Left lung (tissue), 10 donors: ENCODE measurements around the gene IRGQ. TPM values are rescaled to one million over a fixed set of nuclear protein-coding genes. Genes with fewer than 3 reads are reported as not detected.

Source experiments
- ATAC-seq: fragments of 200-7000 bp; cut with Tn5 transposase; one replicate; pipeline ENCODE4 v1.9.1; 2020; ENCODE audit warnings: moderate library complexity
- DNase-seq, 4 donors: peaks; one replicate each; pipeline ENCODE4 v3.0.0-alpha.2; 2013 to 2020
- H3K27ac ChIP-seq, 2 donors: fragments of 200-600 bp; sonication (generic) in 1 of 2; one replicate each; pipeline versions ENCODE4 v1.5.0 to v1.8.0; 2020 to 2021
- H3K27me3 ChIP-seq, 2 donors: fragments of 200-600 bp; sonication (generic) in 1 of 2; one replicate each; pipeline versions ENCODE4 v1.5.0 to v1.8.0; 2020 to 2021
- H3K36me3 ChIP-seq, 2 donors: fragments of 200-600 bp; sonication (generic) in 1 of 2; one replicate each; pipeline versions ENCODE4 v1.5.0 to v1.8.0; 2020 to 2021
- H3K4me1 ChIP-seq, 2 donors: fragments of 200-600 bp; one replicate each; pipeline ENCODE4 v1.8.0; 2021
- H3K4me3 ChIP-seq, 2 donors: fragments of 200-600 bp; sonication (generic) in 1 of 2; one replicate each; pipeline versions ENCODE4 v1.5.0 to v1.8.0; 2020 to 2021; ENCODE audit warnings: mild to moderate bottlenecking in 1 of 2
- H3K9me3 ChIP-seq, 2 donors: fragments of 200-600 bp; sonication (generic) in 1 of 2; one replicate each; pipeline versions ENCODE4 v1.5.0 to v1.8.0; 2020 to 2021
- intact Hi-C, 2 donors: fragments of 100-400 bp; cut with DNase I; formaldehyde crosslinking; loops; one replicate each; pipeline versions ENCODE4 v1.11.2 to v1.14.2; 2022
- polyA plus RNA-seq, 6 donors: library from polyadenylated mRNA; unstranded; fragments of 120-200 nt; gene quantifications; one replicate each; pipeline ENCODE4 v1.2.1, GENCODE V29; 2013; ENCODE audit not compliant: insufficient read length in 6 of 6
- total RNA-seq, 2 donors: library from RNA; stranded (reverse); fragmentation: NEBNext Ultra II Directional; extraction: Animal tissue kit (Norgen Biotek cat#: 25700); gene quantifications; one replicate each; pipeline ENCODE4 v1.2.1, GENCODE V29; 2021
- TF ChIP-seq, protein P1 (sequence below), 2 donors: fragments of 200-600 bp; sonication (generic) in 1 of 2; IDR thresholded peaks; one replicate each; pipeline versions ENCODE4 v1.5.0 to v1.8.0; 2021; ENCODE audit warnings: antibody characterized with exemption in 2 of 2
- donor health status: DM: no; HTN: yes; CAD: no.
- donor health status: DM: no; HTN: no; CAD: no.

IRGQ gene
- total and polyA plus RNA-seq, 8 donors: 15.1 to 27.6 (median 17.7) TPM

- intact Hi-C loops: no loop called here
- Histone ChIP-seq H3K27ac (peak overlapping the region; percentile 65 to 82), H3K4me3 (peak overlapping the region; percentile 74 to 86), H3K4me1 (peaks cover 6 to 28% of the 10 kb centered on the region in 2 donors), H3K36me3 (peaks cover 0 to 6% of the 10 kb centered on the region in 2 donors), H3K9me3 (no peaks in the 10 kb centered on the region), H3K27me3 (no peaks in the 10 kb centered on the region)
- DNase-seq (no peak), ATAC-seq (no peak)
- TF ChIP-seq, protein P1, sequence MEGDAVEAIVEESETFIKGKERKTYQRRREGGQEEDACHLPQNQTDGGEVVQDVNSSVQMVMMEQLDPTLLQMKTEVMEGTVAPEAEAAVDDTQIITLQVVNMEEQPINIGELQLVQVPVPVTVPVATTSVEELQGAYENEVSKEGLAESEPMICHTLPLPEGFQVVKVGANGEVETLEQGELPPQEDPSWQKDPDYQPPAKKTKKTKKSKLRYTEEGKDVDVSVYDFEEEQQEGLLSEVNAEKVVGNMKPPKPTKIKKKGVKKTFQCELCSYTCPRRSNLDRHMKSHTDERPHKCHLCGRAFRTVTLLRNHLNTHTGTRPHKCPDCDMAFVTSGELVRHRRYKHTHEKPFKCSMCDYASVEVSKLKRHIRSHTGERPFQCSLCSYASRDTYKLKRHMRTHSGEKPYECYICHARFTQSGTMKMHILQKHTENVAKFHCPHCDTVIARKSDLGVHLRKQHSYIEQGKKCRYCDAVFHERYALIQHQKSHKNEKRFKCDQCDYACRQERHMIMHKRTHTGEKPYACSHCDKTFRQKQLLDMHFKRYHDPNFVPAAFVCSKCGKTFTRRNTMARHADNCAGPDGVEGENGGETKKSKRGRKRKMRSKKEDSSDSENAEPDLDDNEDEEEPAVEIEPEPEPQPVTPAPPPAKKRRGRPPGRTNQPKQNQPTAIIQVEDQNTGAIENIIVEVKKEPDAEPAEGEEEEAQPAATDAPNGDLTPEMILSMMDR (IDR thresholded peaks at IDR 0.05): no peak
Observed at GRCh38 chr19:43574424-43575155, 21.3 kb downstream of the IRGQ start.

DNA sequence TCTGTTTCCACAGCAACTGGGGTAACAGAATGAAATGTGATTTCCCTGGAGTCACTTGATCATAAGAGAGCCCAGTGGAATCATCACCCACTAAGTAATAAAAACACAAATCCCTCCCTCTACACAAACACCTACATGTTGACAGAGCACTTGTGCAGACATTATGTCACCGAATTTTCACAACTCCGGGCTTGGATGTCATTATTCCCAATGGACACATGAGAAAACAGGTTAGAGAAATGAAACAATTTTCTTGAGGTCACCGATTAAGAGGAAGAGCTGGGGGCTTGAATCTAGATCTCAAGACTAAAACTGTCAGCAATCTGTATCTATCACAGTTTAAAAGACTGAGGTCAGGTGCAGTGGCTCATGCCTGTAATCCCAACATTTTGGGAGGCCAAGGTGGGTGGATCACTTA is 23.8 kb downstream of the IRGQ start:
- Histone ChIP-seq H3K4me3 (no peak overlapping the region), H3K27me3 (no peaks in the 10 kb centered on the region), H3K4me1 (peaks cover 6 to 28% of the 10 kb centered on the region in 2 donors), H3K9me3 (no peaks in the 10 kb centered on the region), H3K27ac (peak overlapping the region in 1 of 2 donors; percentile 23), H3K36me3 (peaks cover 0 to 6% of the 10 kb centered on the region in 2 donors)
- intact Hi-C loops: no loop called here
- TF ChIP-seq, protein P1 (IDR thresholded peaks at IDR 0.05): no peak
- ATAC-seq: peak; percentile 13
- no peak for DNase-seq

DNA sequence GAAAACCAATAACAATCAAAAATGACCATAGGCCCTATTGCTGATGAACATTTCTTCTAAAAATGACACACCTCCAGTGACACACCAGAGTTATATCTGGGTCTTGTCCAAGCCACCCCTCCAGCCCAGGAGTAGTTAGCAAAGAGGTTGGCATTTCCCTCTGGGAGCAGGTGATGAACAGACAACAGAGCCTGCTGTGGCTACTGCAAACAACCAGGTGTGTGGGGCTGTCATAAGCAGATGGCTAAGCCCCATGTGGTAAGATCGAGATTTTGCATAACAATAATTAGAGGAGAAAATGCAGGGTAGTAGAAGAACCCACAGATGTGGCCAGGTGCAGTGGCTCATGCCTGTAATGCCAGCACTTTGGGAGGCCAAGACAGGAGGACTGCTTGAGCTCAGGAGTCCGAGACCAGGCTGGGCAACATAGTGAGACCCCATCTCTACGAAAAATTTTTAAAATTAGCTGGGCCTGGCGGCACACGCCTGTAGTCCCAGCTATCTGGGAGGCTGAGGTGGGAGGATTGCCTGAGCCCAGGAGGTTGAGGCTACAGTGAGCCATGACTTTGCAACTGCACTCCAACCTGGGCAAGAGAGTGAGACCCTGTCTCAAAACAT is 25.7 kb downstream of the IRGQ start:
- no peak overlapping the region for H3K27ac ChIP-seq
- peaks cover 0 to 6% of the 10 kb centered on the region in 2 donors for H3K36me3 ChIP-seq
- DNase-seq (no peak), ATAC-seq (peak; percentile 8)
- H3K9me3 ChIP-seq: no peaks in the 10 kb centered on the region
- H3K4me3 ChIP-seq: no peak overlapping the region
- TF ChIP-seq, protein P1 (IDR thresholded peaks at IDR 0.05): no peak
- H3K27me3 ChIP-seq: no peaks in the 10 kb centered on the region
- intact Hi-C loops: no loop called here
- H3K4me1 ChIP-seq: peaks cover 6 to 22% of the 10 kb centered on the region in 2 donors

GRCh38 chr19:43569657-43570056 is 26.3 kb downstream of the IRGQ start:
- no peak for ATAC-seq
- TF ChIP-seq, protein P1 (IDR thresholded peaks at IDR 0.05): no peak
- no peaks in the 10 kb centered on the region for H3K27me3 ChIP-seq
- H3K9me3 ChIP-seq: no peaks in the 10 kb centered on the region
- peaks cover 0 to 6% of the 10 kb centered on the region in 2 donors for H3K36me3 ChIP-seq
- intact Hi-C loops: no loop called here
- H3K4me1 ChIP-seq: peaks cover 5 to 17% of the 10 kb centered on the region in 2 donors
- no peak for DNase-seq
- H3K27ac ChIP-seq: no peak overlapping the region
- H3K4me3 ChIP-seq: no peak overlapping the region

DNA sequence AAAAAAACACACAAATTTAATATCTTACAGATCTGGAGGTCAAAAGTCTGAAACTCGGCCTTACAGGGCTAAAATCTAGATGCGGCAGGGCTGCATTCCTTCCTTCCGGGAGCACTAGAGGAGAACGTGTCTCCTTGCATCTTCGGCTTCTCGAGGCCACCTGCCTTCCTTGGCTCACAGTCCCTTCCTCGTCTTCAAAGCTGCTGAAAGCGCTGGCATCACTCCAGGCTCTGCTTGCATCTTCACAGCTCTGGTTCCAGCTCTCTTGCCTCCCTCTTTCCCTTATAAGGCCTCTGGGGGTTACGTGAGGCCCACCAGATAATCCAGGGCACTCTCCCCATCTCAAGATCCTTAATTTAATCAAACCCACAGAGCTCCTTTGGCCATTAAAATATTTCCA is 31.1 kb downstream of the IRGQ start:
- H3K27me3 ChIP-seq: no peaks in the 10 kb centered on the region
- DNase-seq: no peak
- no peak overlapping the region for H3K27ac ChIP-seq
- ATAC-seq: no peak
- peaks cover 0 to 18% of the 10 kb centered on the region in 2 donors for H3K36me3 ChIP-seq
- H3K4me3 ChIP-seq: no peak overlapping the region
- intact Hi-C loops: no loop called here
- no peaks in the 10 kb centered on the region for H3K9me3 ChIP-seq
- H3K4me1 ChIP-seq: peaks cover 0 to 25% of the 10 kb centered on the region in 2 donors
- TF ChIP-seq, protein P1 (IDR thresholded peaks at IDR 0.05): no peak
